MM.1S (cell line): ENCODE measurements around the gene NHLRC1.

Experiments used
- CTCF ChIP-seq: fragments of 300-600 bp; sonication (generic); IDR thresholded peaks from 2 replicates; pipeline ENCODE4 v1.5.1; 2016; ENCODE audit warnings: antibody characterized with exemption, low read length, mixed read lengths
- EZH2 ChIP-seq: fragments of 300-600 bp; sonication (generic); optimal IDR thresholded peaks from 2 replicates; pipeline ENCODE3; 2017; ENCODE audit warnings: low read depth, mild to moderate bottlenecking, antibody characterized with exemption, low read length, mixed read lengths
- EZH2phosphoT487 ChIP-seq: fragments of 300-600 bp; sonication (generic); IDR thresholded peaks from 2 replicates; pipeline ENCODE4 v1.6.1; 2018; ENCODE audit warnings: antibody characterized with exemption, low read length

DNA sequence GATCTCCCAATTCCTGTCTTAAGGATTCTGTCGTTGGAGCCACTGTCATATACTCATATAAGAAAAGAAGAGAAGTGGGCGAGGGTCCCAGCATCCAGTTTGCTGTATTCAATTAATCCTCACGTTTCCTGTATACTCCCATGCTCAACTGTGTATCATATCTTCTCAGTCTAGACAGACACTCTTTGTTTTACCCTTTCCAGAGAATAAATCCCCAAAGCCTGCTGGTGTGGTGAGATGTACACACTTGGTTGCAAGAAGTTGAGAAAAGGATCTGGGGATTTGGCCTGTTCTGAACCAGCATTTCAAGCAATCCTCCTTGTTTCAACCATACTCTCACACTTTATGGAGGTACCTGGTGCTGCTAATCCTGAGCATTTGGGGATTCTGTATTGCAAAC is 29.3 kb upstream of the NHLRC1 start:
- no peak for TF ChIP-seq CTCF
- TF ChIP-seq EZH2phosphoT487: no peak
- no peak for TF ChIP-seq EZH2
